Esophagus squamous epithelium (tissue), 4 donors: Measurements from ENCODE around the gene NLRP5.

Experiments used
- POLR2A ChIP-seq, 4 donors: fragments of 450-650 bp; IDR thresholded peaks; one replicate each; pipeline ENCODE4 v1.6.1; 2017; ENCODE audit warnings: antibody characterized with exemption in 4 of 4, mild to moderate bottlenecking in 4 of 4, moderate library complexity in 3 of 4
- TF ChIP-seq, protein P1 (sequence below), 6 experiments: fragments of 450-650 bp in 4 of 6; fragments of 200-600 bp in 2 of 6; sonication (generic) in 2 of 6; IDR thresholded peaks; one replicate each; pipeline ENCODE4 v1.5.1; 2016 to 2019; ENCODE audit warnings: antibody characterized with exemption in 6 of 6, mild to moderate bottlenecking in 4 of 6, moderate library complexity in 4 of 6

GRCh38 chr19:56096665-56097064, 110.1 kb downstream of the NLRP5 start:
- TF ChIP-seq, protein P1, sequence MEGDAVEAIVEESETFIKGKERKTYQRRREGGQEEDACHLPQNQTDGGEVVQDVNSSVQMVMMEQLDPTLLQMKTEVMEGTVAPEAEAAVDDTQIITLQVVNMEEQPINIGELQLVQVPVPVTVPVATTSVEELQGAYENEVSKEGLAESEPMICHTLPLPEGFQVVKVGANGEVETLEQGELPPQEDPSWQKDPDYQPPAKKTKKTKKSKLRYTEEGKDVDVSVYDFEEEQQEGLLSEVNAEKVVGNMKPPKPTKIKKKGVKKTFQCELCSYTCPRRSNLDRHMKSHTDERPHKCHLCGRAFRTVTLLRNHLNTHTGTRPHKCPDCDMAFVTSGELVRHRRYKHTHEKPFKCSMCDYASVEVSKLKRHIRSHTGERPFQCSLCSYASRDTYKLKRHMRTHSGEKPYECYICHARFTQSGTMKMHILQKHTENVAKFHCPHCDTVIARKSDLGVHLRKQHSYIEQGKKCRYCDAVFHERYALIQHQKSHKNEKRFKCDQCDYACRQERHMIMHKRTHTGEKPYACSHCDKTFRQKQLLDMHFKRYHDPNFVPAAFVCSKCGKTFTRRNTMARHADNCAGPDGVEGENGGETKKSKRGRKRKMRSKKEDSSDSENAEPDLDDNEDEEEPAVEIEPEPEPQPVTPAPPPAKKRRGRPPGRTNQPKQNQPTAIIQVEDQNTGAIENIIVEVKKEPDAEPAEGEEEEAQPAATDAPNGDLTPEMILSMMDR (IDR thresholded peaks at IDR 0.05), result no peak
- TF ChIP-seq POLR2A (IDR thresholded peaks at IDR 0.05), result no peak
